HCT116 (cell line): ENCODE results near the gene APBA2. TPM values are rescaled to one million over a fixed set of nuclear protein-coding genes. Genes with fewer than 3 reads are reported as not detected.
"Not testable (repeated sequence)": the region's sequence is repeated elsewhere in the genome, so short reads cannot be mapped to it uniquely, and the experiment has no call there.

Experiments
- ATAC-seq: fragments of 200-7000 bp; cut with Tn5 transposase; 2 replicates; pipeline ENCODE4 v1.9.1; 2020; ENCODE audit warnings: mild to moderate bottlenecking, moderate library complexity
- BruUV-seq: library from RNA; stranded (reverse); fragments of 400-500 nt; replicated peaks from 2 replicates; lab custom pipeline; 2021; lab: Mats Ljungman, UMichigan
- CTCF ChIA-PET: fragments of 300-600 bp; sonication (Branson Sonifier 250); formaldehyde crosslinking; loops from one replicate; lab custom pipeline; 2021; ENCODE audit warnings: antibody characterized with exemption; lab: Charles Lee
- POLR2A ChIA-PET: fragments of 300-600, 350-600 bp; sonication (Branson Sonifier 250); formaldehyde crosslinking; loops from one replicate; lab custom pipeline; 2021; ENCODE audit warnings: antibody characterized with exemption; lab: Charles Lee
- RAD21 ChIA-PET, 2 experiments: fragments of 300-600 bp; sonication (Branson Sonifier 250); formaldehyde crosslinking; loops; one replicate each; lab custom pipeline; 2023; ENCODE audit warnings: low total read pairs in 2 of 2; ENCODE audit not compliant: uncharacterized antibody in 2 of 2, unreplicated experiment in 2 of 2, low non-redundant PET in 1 of 2; lab: Charles Lee
- DNase-seq: peaks from one replicate; pipeline ENCODE4 v3.0.0-alpha.2; 2010; ENCODE audit warnings: low read depth, low spot score
- H2AFZ ChIP-seq: fragments of 200-600 bp; shearing (Covaris generic), sonication (generic); 2 replicates; pipeline ENCODE4 v1.6.1; 2017; ENCODE audit warnings: low read depth, mixed run types, mixed read lengths, antibody characterized with exemption, low read length; ENCODE audit not compliant: poor library complexity, severe bottlenecking
- H3K27ac ChIP-seq: 2 replicates; pipeline ENCODE4 v1.5.1; 2012; ENCODE audit warnings: low read depth, low read length
- H3K27me3 ChIP-seq: fragments of 200-600 bp; sonication (generic); 2 replicates; pipeline ENCODE4 v1.6.1; 2016; ENCODE audit warnings: mixed run types, low read length, mixed read lengths; ENCODE audit not compliant: insufficient read depth
- H3K36me3 ChIP-seq, 2 experiments: fragments of 200-500 bp in 1 of 2; fragments of 200-600 bp in 1 of 2; sonication (Bioruptor generic) in 1 of 2; sonication (generic) in 1 of 2; 2 replicates each; pipeline versions ENCODE4 v1.5.1 to v1.6.1; 2014 to 2016; ENCODE audit warnings: low read length in 2 of 2, inconsistent platforms in 1 of 2, mixed read lengths in 1 of 2, mixed run types in 1 of 2; ENCODE audit not compliant: insufficient read depth in 2 of 2, control insufficient read depth in 1 of 2
- H3K4me1 ChIP-seq, 2 experiments: fragments of 200-600 bp in 1 of 2; sonication (generic) in 1 of 2; 2 replicates each; pipeline versions ENCODE4 v1.5.1 to v1.6.1; 2012 to 2017; ENCODE audit warnings: low read length in 2 of 2, inconsistent platforms in 1 of 2, mild to moderate bottlenecking in 1 of 2, mixed read lengths in 1 of 2, mixed run types in 1 of 2, moderate library complexity in 1 of 2; ENCODE audit not compliant: insufficient read depth in 2 of 2, control insufficient read depth in 1 of 2
- H3K4me2 ChIP-seq: fragments of 200-600 bp; sonication (generic); 2 replicates; pipeline ENCODE4 v1.6.1; 2017; ENCODE audit warnings: mixed run types, low read length, mixed read lengths
- H3K4me3 ChIP-seq, 2 experiments: fragments of 200-600 bp in 1 of 2; sonication (generic) in 1 of 2; replicated peaks in 1 of 2; 2 replicates each; pipeline ENCODE4 v1.5.1; 2011 to 2016; ENCODE audit warnings: low read length in 2 of 2, control low read depth in 1 of 2, low read depth in 1 of 2, mild to moderate bottlenecking in 1 of 2, mixed read lengths in 1 of 2, mixed run types in 1 of 2
- H3K79me2 ChIP-seq: fragments of 200-600 bp; sonication (generic); 2 replicates; pipeline ENCODE4 v1.6.1; 2017; ENCODE audit warnings: mild to moderate bottlenecking, mixed run types, low read length, moderate library complexity, mixed read lengths; ENCODE audit not compliant: insufficient read depth
- H3K9ac ChIP-seq: fragments of 200-600 bp; sonication (generic); 2 replicates; pipeline ENCODE4 v1.6.1; 2016; ENCODE audit warnings: low read length, mixed read lengths
- H3K9me2 ChIP-seq: fragments of 200-600 bp; sonication (generic), shearing (Covaris generic); 2 replicates; pipeline ENCODE4 v1.6.1; 2017; ENCODE audit warnings: mixed run types, mild to moderate bottlenecking, moderate library complexity; ENCODE audit not compliant: insufficient read depth
- H3K9me3 ChIP-seq, 2 experiments: fragments of 200-500 bp in 1 of 2; fragments of 200-600 bp in 1 of 2; sonication (Bioruptor generic) in 1 of 2; sonication (generic) in 1 of 2; 2 replicates each; pipeline ENCODE4 v1.6.1; 2014 to 2017; ENCODE audit warnings: low read length in 2 of 2, mixed read lengths in 2 of 2, inconsistent platforms in 1 of 2, low read depth in 1 of 2, mild to moderate bottlenecking in 1 of 2, mixed run types in 1 of 2, moderate library complexity in 1 of 2; ENCODE audit not compliant: control insufficient read depth in 1 of 2, insufficient read depth in 1 of 2
- H4K20me1 ChIP-seq: fragments of 200-600 bp; sonication (generic), shearing (Covaris generic); 2 replicates; pipeline ENCODE4 v1.6.1; 2017; ENCODE audit warnings: mixed run types, mild to moderate bottlenecking, moderate library complexity; ENCODE audit not compliant: insufficient read depth
- EGR1 ChIP-seq: IDR thresholded peaks from 2 replicates; pipeline ENCODE4 v1.6.1; 2012; ENCODE audit warnings: low read depth
- ELF1 ChIP-seq: IDR thresholded peaks from 2 replicates; pipeline ENCODE4 v1.6.1; 2012; ENCODE audit warnings: low read depth, borderline replicate concordance
- EZH2 ChIP-seq: fragments of 200-600 bp; sonication (generic); IDR thresholded peaks from 2 replicates; pipeline ENCODE4 v1.6.1; 2017; ENCODE audit warnings: antibody characterized with exemption, mixed run types
- JUND ChIP-seq: IDR thresholded peaks from 2 replicates; pipeline ENCODE4 v1.6.1; 2012
- POLR2A ChIP-seq: IDR thresholded peaks from 2 replicates; pipeline ENCODE4 v1.7.0; 2011; ENCODE audit warnings: borderline replicate concordance; ENCODE audit not compliant: insufficient read depth, insufficient read length; ENCODE audit errors: extremely low read depth
- RAD21 ChIP-seq: IDR thresholded peaks from 2 replicates; pipeline ENCODE4 v1.6.1; 2012; ENCODE audit warnings: low read depth, mild to moderate bottlenecking
- SP1 ChIP-seq: IDR thresholded peaks from 2 replicates; pipeline ENCODE4 v1.6.1; 2012; ENCODE audit warnings: low read depth
- SRF ChIP-seq: IDR thresholded peaks from 2 replicates; pipeline ENCODE4 v1.6.1; 2012; ENCODE audit warnings: low read depth
- YY1 ChIP-seq: IDR thresholded peaks from 2 replicates; pipeline ENCODE4 v1.6.1; 2011; ENCODE audit warnings: low read length, low read depth, moderate library complexity, mild to moderate bottlenecking; ENCODE audit not compliant: insufficient replicate concordance; ENCODE audit errors: extremely low read depth
- ZFX ChIP-seq: fragments of 450-650 bp; IDR thresholded peaks from 2 replicates; pipeline ENCODE4 v1.6.1; 2017
- intact Hi-C: fragments of 100-400 bp; cut with micrococcal nuclease; formaldehyde crosslinking; loops from 2 replicates; pipeline ENCODE4 v1.10.0; 2022
- total RNA-seq: library from RNA; stranded (reverse); gene quantifications from one replicate; pipeline ENCODE4 v1.2.1, GENCODE V29; 2021; ENCODE audit not compliant: unreplicated experiment
- TF ChIP-seq, protein P1 (sequence below): IDR thresholded peaks from 2 replicates; pipeline ENCODE4 v1.6.1; 2012

The APBA2 gene
- total RNA-seq, 1 experiment from 2014 or later, result 0.47 TPM

DNA sequence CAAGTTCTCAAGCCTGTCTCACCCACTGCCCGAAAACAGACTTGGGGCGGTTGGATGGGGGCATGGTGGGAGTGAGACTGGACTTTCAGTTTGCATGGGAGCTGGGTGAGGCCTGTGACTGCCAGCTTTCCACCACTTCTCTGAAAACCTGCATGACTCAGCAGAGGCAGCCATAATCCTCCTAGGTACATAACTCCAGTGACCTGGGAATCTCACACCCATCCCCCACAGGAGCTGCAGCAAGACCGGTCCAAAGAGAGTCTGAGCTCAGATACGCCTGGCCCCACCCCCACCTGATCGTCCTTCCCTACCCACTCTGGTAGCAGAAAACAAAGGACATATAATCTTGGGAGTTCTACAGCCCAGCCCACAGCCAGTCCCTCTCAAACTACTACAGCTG is 276.6 kb downstream of the APBA2 start:
- Histone ChIP-seq H3K9ac (no peak overlapping the region), H3K4me2 (no peak overlapping the region), H2AFZ (no peak overlapping the region), H3K27ac (no peak overlapping the region), H3K27me3 (peaks cover 17% of the 10 kb centered on the region), H3K36me3 (no peaks in the 10 kb centered on the region), H3K9me3 (0 out of 4 replicates have a peak, but pooled peaks cover 0 to 6% of the 10 kb centered on the region in 2 experiments), H3K4me1 (no peaks in the 10 kb centered on the region; a peak in 1 of 4 replicates), H3K79me2 (no peaks in the 10 kb centered on the region), H3K4me3 (no peak overlapping the region), H3K9me2 (no peaks in the 10 kb centered on the region), H4K20me1 (no peaks in the 10 kb centered on the region)
- ChIA-PET POLR2A (no interaction called here), CTCF (interaction anchor here (1.8 kb wide), 1 partner anchor 23 kb away, joined by 8 read pairs; no protein-coding TSS in a partner anchor), RAD21 (no interaction called here)
- ATAC-seq, result no peak
- DNase-seq, result no peak
- intact Hi-C loops, result no loop called here
- no TSS peak for BruUV-seq
- TF ChIP-seq, protein P1, sequence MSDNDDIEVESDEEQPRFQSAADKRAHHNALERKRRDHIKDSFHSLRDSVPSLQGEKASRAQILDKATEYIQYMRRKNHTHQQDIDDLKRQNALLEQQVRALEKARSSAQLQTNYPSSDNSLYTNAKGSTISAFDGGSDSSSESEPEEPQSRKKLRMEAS, result no peak
- TF ChIP-seq EGR1 (no peak), ELF1 (no peak), YY1 (no peak), EZH2 (no peak), RAD21 (no peak), POLR2A (no peak), SP1 (no peak), ZFX (no peak), JUND (no peak), SRF (no peak)

DNA sequence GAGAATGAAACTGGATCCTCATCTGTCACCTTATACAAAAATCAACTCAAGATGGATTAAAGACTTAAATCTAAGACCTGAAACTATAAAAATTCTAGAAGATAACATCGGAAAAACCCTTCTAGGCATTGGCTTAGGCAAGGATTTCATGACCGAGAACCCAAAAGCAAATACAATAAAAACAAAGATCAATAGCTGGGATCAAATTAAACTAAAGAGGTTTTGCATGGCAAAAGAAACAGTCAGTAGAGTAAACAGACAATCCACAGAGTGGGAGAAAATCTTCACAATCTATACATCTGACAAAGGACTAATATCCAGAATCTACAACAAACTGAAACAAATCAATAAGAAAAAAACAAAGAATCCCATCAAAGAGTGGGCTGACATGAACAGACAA is 281.3 kb downstream of the APBA2 start:
- H3K36me3 ChIP-seq, H2AFZ ChIP-seq, ATAC-seq: not testable (repeated sequence)

More for the DNA sequence above, 281.3 kb downstream of the APBA2 start:
- CTCF ChIA-PET, H3K4me3 ChIP-seq, BruUV-seq, H3K9ac ChIP-seq, H3K9me2 ChIP-seq, H3K79me2 ChIP-seq, H3K4me2 ChIP-seq, POLR2A ChIA-PET, RAD21 ChIA-PET, H3K27ac ChIP-seq, H4K20me1 ChIP-seq, H3K4me1 ChIP-seq, DNase-seq, H3K9me3 ChIP-seq, intact Hi-C loops: not testable (repeated sequence)
- peaks cover 41% of the 10 kb centered on the region for H3K27me3 ChIP-seq

Other genes with a start within 250 kb of the APBA2 start
- gene GOLGA8M, start 173.6 kb upstream of the APBA2 start, total RNA-seq, result 0.44 TPM
- gene GOLGA6L7, start 37.3 kb upstream of the APBA2 start, total RNA-seq, result not detected